ENCODE data around the gene R3HCC1L.

DNA sequence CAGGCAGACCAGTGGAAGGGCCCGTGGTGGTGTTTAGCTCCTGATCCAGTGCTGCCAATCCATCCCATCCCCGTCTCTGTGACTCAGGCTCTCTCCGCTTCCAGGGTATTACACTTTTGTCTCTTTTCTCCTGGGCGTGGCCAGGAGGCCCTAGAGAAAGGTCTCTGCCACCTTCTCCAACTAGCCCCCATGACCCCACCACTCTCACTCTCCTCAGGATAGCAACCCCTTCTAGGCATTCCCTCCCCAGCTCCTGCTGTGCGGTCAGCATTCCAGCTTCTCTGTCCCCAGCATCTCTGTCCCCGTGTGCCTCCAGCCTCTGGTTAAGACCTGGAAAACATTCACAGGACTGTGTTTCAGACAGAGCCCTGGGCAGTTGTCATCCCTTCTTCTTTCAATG lies 36.2 kb upstream of the R3HCC1L start:
- no peak for TF ChIP-seq POLR2A (IDR thresholded peaks at IDR 0.05; ENCODE audit: low read depth, low read length)
- no peak for TF ChIP-seq POLR2AphosphoS5 (IDR thresholded peaks at IDR 0.05; ENCODE audit: low read depth, low read length)
